ENCODE measurements around the gene CDC23.
"Not testable (repeated sequence)": the region's sequence is repeated elsewhere in the genome, so short reads cannot be mapped to it uniquely, and the experiment has no call there.

The CDC23 gene

GRCh38 chr5:138213161-138214029 lies at the start of gene CDC23:
TSS of gene CDC23 (minus strand) at chr5:138213323. CDS start at chr5:138213312, 11 bp downstream.
- DNase-seq = peak; percentile 63 to 80 (median 69)

- no peak for DNase-seq
Measured at GRCh38 chr5:138258704-138259292, 45.7 kb upstream of the CDC23 start.

GRCh38 chr5:138257583-138257982 lies 44.5 kb upstream of the CDC23 start:
- no peak for DNase-seq

GRCh38 chr5:138252944-138253343 lies 39.8 kb upstream of the CDC23 start:
- DNase-seq = no peak

- not testable (repeated sequence) for DNase-seq
Measured at GRCh38 chr5:138247800-138248199, 34.7 kb upstream of the CDC23 start.

GRCh38 chr5:138246822-138247221 lies 33.7 kb upstream of the CDC23 start:
- no peak for DNase-seq

GRCh38 chr5:138246334-138246733 lies 33.2 kb upstream of the CDC23 start:
- DNase-seq = no peak

GRCh38 chr5:138245717-138246116 lies 32.6 kb upstream of the CDC23 start:
- no peak for DNase-seq

GRCh38 chr5:138243794-138244193 lies 30.7 kb upstream of the CDC23 start:
- no peak for DNase-seq

GRCh38 chr5:138241688-138242571 lies 28.8 kb upstream of the CDC23 start:
- no peak for DNase-seq

GRCh38 chr5:138240650-138241385 lies 27.7 kb upstream of the CDC23 start:
- no peak for DNase-seq

GRCh38 chr5:138238034-138238433 lies 24.9 kb upstream of the CDC23 start:
- DNase-seq = no peak

- no peak for DNase-seq
Measured at GRCh38 chr5:138234651-138235050, 21.5 kb upstream of the CDC23 start.

GRCh38 chr5:138233280-138233679 lies 20.2 kb upstream of the CDC23 start:
- no peak for DNase-seq

GRCh38 chr5:138230981-138231589 lies 18.0 kb upstream of the CDC23 start:
- DNase-seq = no peak

GRCh38 chr5:138230261-138230660 lies 17.1 kb upstream of the CDC23 start:
- no peak for DNase-seq

GRCh38 chr5:138229387-138229786 lies 16.3 kb upstream of the CDC23 start:
- DNase-seq = no peak

GRCh38 chr5:138226910-138227309 lies 13.8 kb upstream of the CDC23 start:
- no peak for DNase-seq

GRCh38 chr5:138224712-138225111 lies 11.6 kb upstream of the CDC23 start:
- DNase-seq = no peak

GRCh38 chr5:138223532-138223931 lies 10.4 kb upstream of the CDC23 start:
- DNase-seq = no peak

- DNase-seq = no peak
Measured at GRCh38 chr5:138216799-138217198, 3.7 kb upstream of the CDC23 start.

GRCh38 chr5:138212828-138213160 lies 329 bp downstream of the CDC23 start:
- no peak for DNase-seq
